NT2/D1 (cell line): ENCODE measurements around the gene OR2T8.
"Not testable (repeated sequence)": the region's sequence is repeated elsewhere in the genome, so short reads cannot be mapped to it uniquely, and the experiment has no call there.

Experiments
- YY1 ChIP-seq: IDR thresholded peaks from 2 replicates; pipeline ENCODE4 v1.6.1; 2011; ENCODE audit not compliant: insufficient read length, insufficient read depth
- ZNF274 ChIP-seq: IDR thresholded peaks from 2 replicates; pipeline ENCODE4 v1.6.1; 2011; ENCODE audit warnings: mild to moderate bottlenecking, low read depth, low read length

DNA sequence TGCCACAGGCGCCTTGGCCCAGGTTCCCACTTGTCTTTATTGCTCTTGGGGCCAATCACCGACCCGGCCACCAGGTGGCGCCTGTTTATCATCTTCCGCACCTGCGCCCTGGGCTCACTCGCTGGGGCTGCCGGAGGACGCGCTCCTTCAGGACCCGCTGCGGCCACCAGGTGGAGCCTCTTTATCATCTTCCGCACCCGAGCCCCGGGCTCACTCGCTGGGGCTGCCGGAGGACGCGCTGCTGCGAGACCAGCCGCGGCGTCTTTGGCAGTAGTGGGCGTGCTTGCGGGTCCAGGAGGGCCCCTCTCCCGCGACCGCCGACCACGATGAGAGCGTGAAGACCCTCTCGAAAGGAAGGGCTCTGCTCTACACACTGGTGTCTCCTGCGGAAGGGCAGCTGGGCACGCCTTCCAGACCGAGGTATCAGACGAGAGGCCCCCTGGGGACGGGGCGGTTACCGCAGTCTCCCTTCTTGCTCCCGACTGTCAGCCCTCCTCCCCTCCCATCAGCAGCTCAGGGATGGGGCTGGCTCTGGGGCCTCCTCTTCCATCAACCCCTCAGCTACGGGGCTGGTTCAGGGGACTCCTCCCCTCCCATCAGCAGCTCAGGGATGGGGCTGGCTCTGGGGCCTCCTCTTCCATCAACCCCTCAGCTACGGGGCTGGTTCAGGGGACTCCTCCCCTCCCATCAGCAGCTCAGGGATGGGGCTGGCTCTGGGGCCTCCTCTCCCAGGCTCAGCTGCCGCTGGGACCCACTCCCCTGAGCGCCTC, 17.1 kb downstream of the OR2T8 start:
- not testable (repeated sequence) for TF ChIP-seq YY1, ZNF274
